Stimulated activated CD4-positive, alpha-beta T cell treated with anti-CD3 and anti-CD28 coated beads, Interleukin-12 subunit alpha, Interleukin-12 subunit beta, amount 100 ng/mL, for 24 hours (primary cell): Measurements from ENCODE around the gene GIMAP2.
A peak's percentile ranks its signal among the peaks of the same experiment; 100 is the strongest.
"Not testable (repeated sequence)": the region's sequence is repeated elsewhere in the genome, so short reads cannot be mapped to it uniquely, and the experiment has no call there.

Source experiments
- DNase-seq, 2 experiments: peaks; one replicate each; pipeline ENCODE4 v3.0.0-alpha.2; 2020; ENCODE audit warnings: low read depth in 2 of 2

GIMAP2 gene

DNA sequence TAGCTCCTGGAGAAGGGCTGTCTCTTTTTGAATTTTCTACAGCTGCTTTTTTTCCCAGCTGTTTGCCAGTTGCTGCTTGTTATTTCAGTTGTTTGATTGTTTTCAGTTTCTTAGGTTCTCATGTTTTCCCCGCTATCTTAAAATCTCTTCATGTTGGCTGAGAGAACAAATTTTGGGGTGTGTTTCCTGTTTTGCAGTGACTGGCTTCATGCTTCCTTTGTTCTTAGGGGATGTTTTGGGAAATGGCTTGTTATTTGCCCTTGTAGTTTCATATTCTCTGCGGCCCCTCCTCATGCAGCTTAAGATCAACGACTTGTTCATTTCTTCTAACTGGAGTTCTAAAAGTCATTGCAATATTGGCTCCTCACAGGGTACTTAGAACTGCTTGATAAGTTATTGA lies 8.7 kb upstream of the GIMAP2 start:
- not testable (repeated sequence) for DNase-seq

- DNase-seq = not testable (repeated sequence)
Measured at GRCh38 chr7:150678601-150679000, 6.9 kb upstream of the GIMAP2 start.

DNA sequence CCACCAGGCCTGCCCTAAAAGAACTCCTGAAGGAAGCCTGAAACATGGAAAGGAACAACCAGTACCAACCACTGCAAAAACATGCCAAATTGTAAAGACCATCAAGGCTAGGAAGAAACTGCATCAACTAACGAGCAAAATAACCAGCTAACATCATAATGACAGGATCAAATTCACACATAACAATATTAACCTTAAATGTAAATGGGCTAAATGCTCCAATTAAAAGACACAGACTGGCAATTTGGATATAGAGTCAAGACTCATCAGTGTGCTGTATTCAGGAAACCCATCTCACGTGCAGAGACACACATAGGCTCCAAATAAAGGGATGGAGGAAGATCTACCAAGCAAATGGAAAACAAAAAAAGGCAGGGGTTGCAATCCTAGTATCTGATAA lies 5.1 kb upstream of the GIMAP2 start:
- not testable (repeated sequence) for DNase-seq

DNA sequence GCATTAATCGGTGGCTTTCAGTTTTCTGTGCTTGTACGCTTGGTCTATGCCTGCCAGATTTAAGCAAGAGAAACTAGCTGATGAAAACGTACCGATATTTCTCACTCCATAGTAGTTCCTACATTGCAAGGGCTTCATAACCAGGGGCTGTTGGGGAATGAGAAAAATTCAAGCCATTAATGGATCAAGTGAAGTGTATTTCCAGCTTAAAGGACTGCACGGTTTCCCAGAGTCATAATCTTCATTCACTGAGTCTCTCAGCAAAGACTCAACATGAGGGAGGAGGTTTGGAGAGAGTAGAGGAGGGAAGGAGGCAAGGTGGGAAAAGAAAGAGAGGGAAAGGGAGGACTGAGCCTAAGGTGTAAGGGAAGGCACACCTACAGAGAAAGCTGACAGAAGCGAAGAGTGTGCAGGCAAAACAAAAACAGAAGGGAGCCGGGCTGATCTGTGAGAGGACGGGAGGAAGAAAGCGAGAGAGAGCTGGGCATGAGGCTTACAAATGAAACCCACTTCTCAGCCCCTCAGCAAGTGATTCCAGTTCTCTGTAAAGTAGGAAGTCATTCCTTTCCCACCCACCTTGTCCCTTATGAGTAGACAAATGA lies 625 bp downstream of the GIMAP2 start:
- no peak for DNase-seq

GRCh38 chr7:150688630-150689029 lies 3.1 kb downstream of the GIMAP2 start:
- DNase-seq = no peak

DNA sequence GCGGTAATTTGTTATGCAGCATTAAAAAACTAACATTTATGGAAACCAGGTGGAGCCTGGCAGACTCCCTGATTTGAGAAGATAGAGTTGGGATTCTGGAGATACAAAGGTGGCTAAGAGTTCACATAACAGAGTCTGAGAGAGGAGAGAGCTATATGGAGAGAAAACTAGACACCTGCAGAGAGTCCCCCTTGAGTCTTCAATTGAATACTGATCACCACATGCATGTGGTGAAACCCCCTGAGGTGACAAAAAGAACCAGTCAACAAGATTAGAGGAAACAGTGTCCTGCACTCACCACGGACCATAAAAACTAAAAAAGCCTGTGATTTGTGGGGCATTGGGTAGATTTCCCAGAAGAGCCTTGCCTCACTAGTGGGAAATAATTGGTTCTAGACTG lies 10.1 kb downstream of the GIMAP2 start:
- DNase-seq = no peak

DNA sequence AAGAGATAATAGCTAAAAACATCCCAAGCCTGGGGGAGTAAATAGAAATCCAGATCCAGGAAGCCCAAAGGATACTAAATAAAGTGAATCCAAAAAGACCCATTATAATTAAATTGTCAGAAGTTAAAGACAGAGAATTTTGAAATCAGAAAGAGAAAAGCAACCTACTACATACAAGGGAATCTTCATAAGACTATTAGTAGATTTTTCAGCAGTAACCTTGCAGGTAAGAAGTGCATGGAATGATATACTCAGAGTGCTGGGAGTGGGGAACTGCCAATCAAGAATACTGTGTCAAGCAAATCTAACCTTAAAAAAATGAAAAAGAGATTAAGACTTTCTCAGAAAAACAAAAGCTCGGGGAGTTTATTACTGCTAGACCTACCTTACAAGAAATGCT lies 17.7 kb downstream of the GIMAP2 start:
- DNase-seq = no peak

DNA sequence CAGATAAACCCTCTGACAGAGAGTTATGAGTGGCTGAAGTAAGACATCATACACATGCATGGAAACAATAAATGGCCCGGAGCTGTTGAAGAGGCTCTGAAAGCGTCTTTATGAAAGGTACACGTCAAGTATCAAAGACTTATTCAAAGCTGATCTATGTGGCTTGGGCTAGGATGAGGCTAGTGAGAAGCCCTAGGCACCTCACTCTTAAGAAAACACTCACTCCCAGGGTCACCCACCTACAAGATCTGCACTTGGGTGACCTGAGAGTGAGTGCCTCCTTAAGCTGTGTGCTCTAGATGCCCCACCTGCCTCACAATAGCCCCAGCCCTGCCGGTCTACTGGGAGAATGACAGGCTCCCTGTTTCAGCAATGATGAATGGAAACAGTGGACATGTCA lies 29.8 kb downstream of the GIMAP2 start:
- no peak for DNase-seq

DNA sequence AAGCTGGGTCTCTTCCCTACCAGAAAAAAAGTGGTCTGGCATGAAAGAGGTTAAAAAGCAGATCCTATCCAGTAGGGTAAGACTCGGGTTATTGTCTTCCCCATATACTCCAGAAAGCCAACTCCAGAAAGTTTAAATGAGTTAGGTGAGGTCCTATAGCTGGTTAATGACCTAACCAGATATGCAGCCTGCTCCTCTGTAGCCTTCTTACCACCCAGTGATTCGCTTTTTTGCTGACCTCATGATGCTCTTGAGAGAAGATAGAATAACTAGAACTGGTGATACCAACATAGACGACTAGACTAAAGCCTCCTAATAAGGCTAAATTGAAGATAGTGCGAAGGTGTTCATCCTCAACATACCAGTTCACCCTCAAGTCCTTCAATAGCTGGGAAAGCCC lies 30.2 kb downstream of the GIMAP2 start:
- DNase-seq = no peak

- peak in 1 of 2 experiments; percentile 45 for DNase-seq
Measured at GRCh38 chr7:150716368-150716767, 30.9 kb downstream of the GIMAP2 start, which contains the start of gene GIMAP1. Gene GIMAP1, plus strand, starts transcription at chr7:150716613. Its CDS starts 2,435 bp downstream, at chr7:150719048.

GRCh38 chr7:150716939-150717338 lies 31.4 kb downstream of the GIMAP2 start:
- DNase-seq = no peak

DNA sequence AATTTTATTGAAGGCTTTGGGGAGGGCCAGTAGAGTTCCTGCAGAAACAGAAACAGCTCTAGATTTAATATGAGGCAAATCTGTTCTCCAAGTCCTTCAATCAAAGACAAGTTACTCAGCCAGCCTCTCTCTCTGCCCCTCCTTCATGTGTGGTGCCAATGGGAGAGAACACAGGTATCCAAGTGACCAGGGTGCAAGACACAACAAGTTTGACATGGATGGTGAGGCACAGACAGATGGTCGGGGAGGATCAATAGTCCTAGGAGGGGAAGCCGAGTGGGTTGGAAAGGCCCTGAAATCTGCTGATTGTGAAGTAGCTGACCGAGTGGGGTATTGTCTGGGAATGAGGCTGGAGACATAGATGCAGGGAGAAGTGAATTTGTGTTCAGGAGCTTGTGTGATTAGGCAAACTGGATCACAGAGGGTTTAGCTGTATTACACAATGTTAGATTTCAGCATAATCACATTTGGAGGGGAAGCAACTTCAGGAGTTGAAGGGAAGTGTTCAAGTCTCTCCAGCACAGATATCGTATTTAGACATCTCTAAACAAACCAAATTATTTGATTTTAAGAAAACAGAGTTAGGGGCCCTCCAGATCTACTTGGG lies 32.4 kb downstream of the GIMAP2 start:
- no peak for DNase-seq

DNA sequence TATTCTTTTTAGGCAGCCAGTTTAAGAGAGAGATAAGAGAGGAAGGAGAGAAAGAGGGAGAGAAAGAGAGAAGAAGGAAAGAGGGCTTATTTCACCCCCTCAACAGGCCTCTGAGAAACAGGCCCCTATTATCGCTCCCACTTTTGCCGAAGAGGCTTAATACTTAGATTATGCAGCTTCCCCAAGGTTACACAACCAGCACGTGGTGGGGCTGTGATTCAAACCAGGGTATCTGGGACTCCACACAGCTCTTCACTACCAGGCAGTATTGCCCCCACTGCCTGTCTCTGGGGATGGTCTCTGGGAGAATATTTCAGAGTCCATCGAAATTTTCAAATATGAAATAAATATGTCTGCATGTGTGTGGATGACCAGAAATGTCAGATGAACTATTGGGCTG lies 33.9 kb downstream of the GIMAP2 start:
- no peak for DNase-seq

- DNase-seq = no peak
Measured at GRCh38 chr7:150719960-150720891, 34.7 kb downstream of the GIMAP2 start.

DNA sequence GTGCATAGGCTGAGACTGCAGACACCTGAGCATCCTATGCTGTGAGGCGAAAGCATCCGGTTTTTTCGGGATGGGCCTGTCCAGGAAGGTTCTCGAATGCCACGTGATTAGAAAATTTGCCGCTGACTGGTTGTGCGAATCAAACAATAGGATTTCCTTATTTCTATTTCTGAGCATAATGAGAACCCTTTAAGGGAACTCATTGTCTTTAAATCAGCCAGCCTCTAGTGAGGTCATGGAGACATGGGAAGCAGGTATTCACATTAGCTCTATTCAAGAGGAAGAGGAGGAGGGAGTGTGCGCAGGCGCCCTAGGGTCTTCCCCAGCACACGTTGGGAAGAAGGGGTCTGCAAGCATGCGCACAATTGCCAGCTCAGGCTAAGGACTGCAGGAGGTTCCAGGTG lies 36.5 kb downstream of the GIMAP2 start:
- no peak for DNase-seq

- DNase-seq = no peak
Measured at GRCh38 chr7:150722431-150722931, 37.0 kb downstream of the GIMAP2 start.

DNA sequence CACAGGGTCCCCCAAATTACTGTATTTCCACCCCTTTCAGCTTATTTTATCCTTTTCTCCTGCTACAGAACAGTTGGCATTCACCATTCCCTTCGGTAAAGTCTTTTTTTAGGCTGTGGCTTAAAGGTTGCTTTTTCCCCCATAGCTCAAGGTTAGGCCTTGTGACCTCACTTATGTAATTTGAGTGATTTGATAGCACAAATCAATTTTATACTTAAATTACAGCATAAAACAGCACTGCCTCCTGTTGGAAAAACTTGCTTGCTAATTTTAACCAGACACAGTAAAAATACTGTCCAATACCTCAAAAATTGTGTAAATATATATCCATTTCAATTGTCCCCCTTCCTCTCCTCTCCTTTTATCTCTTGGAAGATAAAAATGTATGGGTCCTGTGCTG lies 38.0 kb downstream of the GIMAP2 start:
- DNase-seq = no peak

- no peak for DNase-seq
Measured at GRCh38 chr7:150727381-150727780, 41.9 kb downstream of the GIMAP2 start.

- no peak for DNase-seq
Measured at GRCh38 chr7:150728011-150728410, 42.5 kb downstream of the GIMAP2 start.

- no peak for DNase-seq
Measured at GRCh38 chr7:150728609-150729008, 43.1 kb downstream of the GIMAP2 start.

GRCh38 chr7:150731916-150732315 lies 46.4 kb downstream of the GIMAP2 start:
- no peak for DNase-seq

DNA sequence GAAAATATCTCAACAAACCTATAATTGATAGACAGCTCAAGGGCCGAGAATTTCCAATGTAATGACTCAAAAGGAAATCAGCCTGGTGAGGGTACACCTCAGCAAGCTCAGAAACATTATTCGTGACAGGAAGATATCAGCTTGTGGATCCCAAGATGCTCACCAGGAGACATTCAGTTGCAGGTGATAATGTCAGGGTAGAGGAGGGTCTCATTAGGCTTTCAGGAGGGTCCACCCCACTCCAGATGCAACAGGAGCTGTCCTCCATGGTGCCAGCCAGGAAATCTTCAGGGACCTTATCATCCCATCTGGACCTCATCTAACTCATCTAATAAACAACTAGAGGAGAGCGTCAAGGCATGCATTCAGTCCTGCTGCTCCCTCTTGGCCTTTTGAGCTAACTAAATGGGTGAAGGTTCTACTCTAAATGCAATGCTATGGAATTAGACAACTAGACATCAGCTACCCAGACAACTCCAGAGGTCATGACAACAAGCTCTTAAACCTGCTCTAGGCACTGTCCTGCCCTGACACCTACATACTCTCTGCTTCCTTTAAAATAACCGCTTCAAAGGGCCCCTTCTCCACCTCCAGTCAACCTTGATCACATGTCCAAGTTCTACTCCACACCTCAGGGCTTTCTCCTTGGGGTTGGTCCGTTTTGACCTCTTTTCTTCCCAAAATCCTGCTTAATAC lies 47.4 kb downstream of the GIMAP2 start:
- DNase-seq = no peak
